Neuronal stem cell (in vitro differentiated cells): ENCODE results near the gene MBD2.
"Not testable (repeated sequence)": the region's sequence is repeated elsewhere in the genome, so short reads cannot be mapped to it uniquely, and the experiment has no call there.

ENCODE experiments used
- DNase-seq: peaks from one replicate; pipeline ENCODE4 v3.0.0-alpha.2; 2013; ENCODE audit warnings: low spot score
- H2AFZ ChIP-seq: one replicate; pipeline ENCODE4 v1.6.1; 2013; ENCODE audit warnings: mild to moderate bottlenecking, low read length, inconsistent platforms
- H2AK5ac ChIP-seq: 2 replicates; pipeline ENCODE4 v1.6.1; 2013; ENCODE audit warnings: low read depth, mild to moderate bottlenecking, inconsistent platforms, low read length, moderate library complexity, mixed read lengths
- H2BK120ac ChIP-seq: 2 replicates; pipeline ENCODE4 v1.6.1; 2013; ENCODE audit warnings: low read depth, mild to moderate bottlenecking, inconsistent platforms, low read length, moderate library complexity, mixed read lengths
- H2BK12ac ChIP-seq: one replicate; pipeline ENCODE4 v1.6.1; 2013; ENCODE audit warnings: low read length, inconsistent platforms
- H2BK15ac ChIP-seq: 2 replicates; pipeline ENCODE4 v1.6.1; 2013; ENCODE audit warnings: mild to moderate bottlenecking, low read length, inconsistent platforms, mixed read lengths
- H2BK5ac ChIP-seq: one replicate; pipeline ENCODE4 v1.6.1; 2013; ENCODE audit warnings: inconsistent platforms, mild to moderate bottlenecking, low read length, moderate library complexity
- H3K14ac ChIP-seq: one replicate; pipeline ENCODE4 v1.6.1; 2013; ENCODE audit warnings: low read length, inconsistent platforms
- H3K18ac ChIP-seq: 2 replicates; pipeline ENCODE4 v1.6.1; 2013; ENCODE audit warnings: low read length, inconsistent platforms
- H3K23ac ChIP-seq: 2 replicates; pipeline ENCODE4 v1.6.1; 2013; ENCODE audit warnings: low read depth, mild to moderate bottlenecking, mixed read lengths, low read length, inconsistent platforms; ENCODE audit not compliant: poor library complexity
- H3K27ac ChIP-seq: replicated peaks from 3 replicates; pipeline ENCODE4 v1.5.1; 2013; ENCODE audit warnings: low read length, inconsistent platforms
- H3K27me3 ChIP-seq, 3 experiments: 2 replicates each; pipeline ENCODE4 v1.6.1; 2013; ENCODE audit warnings: low read length in 3 of 3, mild to moderate bottlenecking in 2 of 3, inconsistent platforms in 1 of 3, low read depth in 1 of 3, mixed read lengths in 1 of 3, moderate library complexity in 1 of 3; ENCODE audit not compliant: control insufficient read depth in 3 of 3, insufficient read depth in 3 of 3
- H3K36me3 ChIP-seq, 2 donors: replicated peaks in 1 of 2; 2 replicates each; pipeline ENCODE4 v1.6.1; 2013; ENCODE audit warnings: low read length in 2 of 2; ENCODE audit not compliant: control insufficient read depth in 2 of 2, insufficient read depth in 2 of 2
- H3K4ac ChIP-seq: 2 replicates; pipeline ENCODE4 v1.6.1; 2013; ENCODE audit warnings: inconsistent platforms, mild to moderate bottlenecking, low read length, moderate library complexity
- H3K4me1 ChIP-seq, 2 donors: 1 replicate in 1 of 2; 2 replicates in 1 of 2; pipeline ENCODE4 v1.6.1; 2013; ENCODE audit warnings: low read length in 2 of 2, low read depth in 1 of 2; ENCODE audit not compliant: control insufficient read depth in 2 of 2, insufficient read depth in 1 of 2
- H3K4me2 ChIP-seq: one replicate; pipeline ENCODE4 v1.6.1; 2013; ENCODE audit warnings: mild to moderate bottlenecking, low read length, inconsistent platforms; ENCODE audit not compliant: insufficient read depth, poor library complexity, severe bottlenecking
- H3K4me3 ChIP-seq, 2 donors: 2 replicates each; pipeline ENCODE4 v1.5.1; 2013; ENCODE audit warnings: low read length in 2 of 2, mild to moderate bottlenecking in 2 of 2, inconsistent platforms in 1 of 2, moderate library complexity in 1 of 2
- H3K79me1 ChIP-seq: one replicate; pipeline ENCODE4 v1.6.1; 2013; ENCODE audit warnings: low read depth, mild to moderate bottlenecking, inconsistent platforms, low read length, moderate library complexity
- H3K9ac ChIP-seq: one replicate; pipeline ENCODE4 v1.6.1; 2013; ENCODE audit warnings: mild to moderate bottlenecking, low read depth, low read length, inconsistent platforms; ENCODE audit not compliant: poor library complexity
- H3K9me3 ChIP-seq, 2 donors: replicated peaks in 1 of 2; 2 replicates each; pipeline versions ENCODE3 to v1.6.1; 2013; ENCODE audit warnings: low read length in 2 of 2, mild to moderate bottlenecking in 2 of 2, inconsistent platforms in 1 of 2, low read depth in 1 of 2, mixed read lengths in 1 of 2, moderate library complexity in 1 of 2; ENCODE audit not compliant: control insufficient read depth in 2 of 2, insufficient read depth in 1 of 2
- H4K8ac ChIP-seq: one replicate; pipeline ENCODE4 v1.6.1; 2013; ENCODE audit warnings: low read depth, mild to moderate bottlenecking, inconsistent platforms, low read length, moderate library complexity
- H4K91ac ChIP-seq: one replicate; pipeline ENCODE4 v1.6.1; 2013; ENCODE audit warnings: low read length, low read depth, mild to moderate bottlenecking, inconsistent platforms; ENCODE audit not compliant: poor library complexity
- WGBS, 2 donors: extraction: QIAGEN DNeasy Blood & Tissue Kit; methylation state at CpG; one replicate each; pipeline ENCODE4 v1.1.7; 2013; ENCODE audit warnings: missing lambda C conversion rate in 2 of 2, mixed read lengths in 1 of 2; ENCODE audit not compliant: insufficient read length in 2 of 2, insufficient replicate concordance in 1 of 2; ENCODE audit errors: extremely low coverage in 2 of 2; 5-methylcytosine and 5-hydroxymethylcytosine counted together

MBD2 gene

DNA sequence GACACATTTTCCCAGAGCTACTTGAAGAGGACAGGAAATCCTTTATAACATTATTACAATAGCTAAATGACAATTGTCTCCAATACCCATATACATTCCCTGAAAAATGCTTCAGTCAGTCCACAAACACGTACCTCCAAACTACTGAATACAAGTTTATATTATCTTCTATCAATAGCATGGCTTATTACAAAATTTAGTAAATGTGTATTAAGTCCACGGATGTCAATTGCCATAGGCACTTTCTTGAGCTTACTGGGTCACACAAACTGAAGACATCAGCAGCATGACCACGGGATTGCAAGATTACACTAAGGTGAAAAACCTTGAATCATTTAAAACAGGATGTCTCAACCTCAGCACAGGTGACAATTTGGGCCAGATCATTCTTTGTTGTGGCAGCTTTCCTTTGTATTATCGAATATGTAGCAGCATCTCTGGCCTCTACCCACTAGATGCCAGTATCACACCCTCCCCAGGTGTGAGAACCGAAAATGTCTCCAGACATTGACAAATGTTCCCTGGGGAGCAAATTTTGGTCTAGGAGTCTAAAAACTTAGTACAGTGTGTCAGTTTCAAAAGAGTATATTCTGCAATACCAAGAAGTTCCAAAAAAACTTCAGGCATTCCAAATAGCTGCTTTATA lies 1.4 kb downstream of the MBD2 start:
- peak overlapping the region; percentile 75 for H3K4me2 ChIP-seq
- no peaks in the 10 kb centered on the region for H3K27me3 ChIP-seq
- H4K91ac ChIP-seq = no peak overlapping the region
- peaks cover 5 to 11% of the 10 kb centered on the region in 2 donors for H3K4me1 ChIP-seq
- no peak overlapping the region for H2BK5ac ChIP-seq
- no peak overlapping the region for H2AK5ac ChIP-seq
- no peak overlapping the region for H3K18ac ChIP-seq
- H2AFZ ChIP-seq = no peak overlapping the region
- no peak overlapping the region for H3K9ac ChIP-seq
- H3K27ac ChIP-seq = no peak overlapping the region
- H3K79me1 ChIP-seq = peaks cover 4% of the 10 kb centered on the region
- H2BK120ac ChIP-seq = no peak overlapping the region
- peaks cover 0 to 14% of the 10 kb centered on the region in 2 donors for H3K36me3 ChIP-seq
- H4K8ac ChIP-seq = no peak overlapping the region
- no peak overlapping the region for H3K4ac ChIP-seq
- peak overlapping the region; percentile 61 to 81 for H3K4me3 ChIP-seq
- no peak overlapping the region for H2BK12ac ChIP-seq
- no peak overlapping the region for H3K14ac ChIP-seq
- H3K9me3 ChIP-seq = no peaks in the 10 kb centered on the region
- WGBS, 2 donors = no CpG with 5 or more reads among the region's 5 CpGs
- H2BK15ac ChIP-seq = no peak overlapping the region
- no peak overlapping the region for H3K23ac ChIP-seq
- no peak for DNase-seq

DNA sequence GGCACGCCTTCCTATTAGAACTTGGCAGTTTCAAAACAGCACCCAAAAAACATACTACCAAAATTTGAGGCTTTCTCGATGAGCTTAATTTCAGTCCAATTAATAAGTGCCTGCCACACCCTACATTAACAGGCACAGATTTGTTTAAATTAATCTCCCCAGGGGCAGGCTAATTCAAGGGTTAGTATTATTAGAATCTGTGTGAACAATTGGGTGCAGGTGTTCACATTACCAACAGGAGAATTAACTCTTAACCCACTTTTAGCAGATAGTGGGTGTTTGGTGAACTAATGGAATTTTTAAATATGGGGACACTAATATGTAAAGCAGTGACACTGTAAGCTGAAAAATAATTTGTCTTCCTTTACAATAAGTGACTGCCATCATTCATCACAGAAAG lies 4.1 kb downstream of the MBD2 start:
- Histone ChIP-seq H3K4me1 (peaks cover 5 to 11% of the 10 kb centered on the region in 2 donors), H4K91ac (no peak overlapping the region), H4K8ac (no peak overlapping the region), H3K27ac (no peak overlapping the region), H3K14ac (no peak overlapping the region), H2AFZ (no peak overlapping the region), H2BK120ac (no peak overlapping the region), H3K27me3 (no peaks in the 10 kb centered on the region), H3K9ac (no peak overlapping the region), H3K9me3 (no peaks in the 10 kb centered on the region), H2BK15ac (no peak overlapping the region), H3K4me2 (no peak overlapping the region), H3K23ac (no peak overlapping the region), H2BK5ac (no peak overlapping the region), H3K4ac (no peak overlapping the region), H2AK5ac (no peak overlapping the region), H3K79me1 (peaks cover 4% of the 10 kb centered on the region), H3K4me3 (no peak overlapping the region), H3K36me3 (peaks cover 0 to 14% of the 10 kb centered on the region in 2 donors), H3K18ac (no peak overlapping the region), H2BK12ac (no peak overlapping the region)
- WGBS, 2 donors = no CpG with 5 or more reads among the region's 2 CpGs
- DNase-seq = no peak

DNA sequence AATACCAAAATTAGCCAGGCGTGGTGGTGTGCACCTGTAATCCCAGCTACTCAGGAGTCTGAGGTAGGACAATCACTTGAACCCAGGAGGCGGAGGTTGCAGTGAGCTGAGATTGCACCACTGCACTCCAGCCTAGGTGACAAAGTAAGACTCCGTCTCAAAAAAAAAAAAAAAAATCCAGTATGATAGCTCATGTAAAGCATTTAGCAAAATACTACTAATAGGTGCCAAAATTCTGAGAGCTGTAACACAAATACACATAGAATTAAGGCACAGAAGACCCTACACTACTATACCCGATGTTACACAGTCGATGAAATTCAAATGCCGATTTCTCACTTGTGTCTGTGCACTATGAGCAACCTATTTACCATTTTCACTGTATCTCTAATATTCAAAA lies 5.7 kb downstream of the MBD2 start:
- no CpG with 5 or more reads among the region's 6 CpGs for WGBS, 2 donors
- not testable (repeated sequence) for H3K9ac ChIP-seq, DNase-seq, H3K4me3 ChIP-seq, H2BK15ac ChIP-seq, H3K79me1 ChIP-seq, H3K4me2 ChIP-seq, H3K4ac ChIP-seq, H2BK5ac ChIP-seq, H3K18ac ChIP-seq, H2BK120ac ChIP-seq, H4K8ac ChIP-seq, H3K14ac ChIP-seq, H2BK12ac ChIP-seq, H3K27me3 ChIP-seq, H3K27ac ChIP-seq, H3K9me3 ChIP-seq, H2AK5ac ChIP-seq, H2AFZ ChIP-seq, H3K23ac ChIP-seq, H4K91ac ChIP-seq
- Histone ChIP-seq H3K4me1 (peaks cover 3 to 11% of the 10 kb centered on the region in 2 donors), H3K36me3 (peaks cover 0 to 14% of the 10 kb centered on the region in 2 donors)

DNA sequence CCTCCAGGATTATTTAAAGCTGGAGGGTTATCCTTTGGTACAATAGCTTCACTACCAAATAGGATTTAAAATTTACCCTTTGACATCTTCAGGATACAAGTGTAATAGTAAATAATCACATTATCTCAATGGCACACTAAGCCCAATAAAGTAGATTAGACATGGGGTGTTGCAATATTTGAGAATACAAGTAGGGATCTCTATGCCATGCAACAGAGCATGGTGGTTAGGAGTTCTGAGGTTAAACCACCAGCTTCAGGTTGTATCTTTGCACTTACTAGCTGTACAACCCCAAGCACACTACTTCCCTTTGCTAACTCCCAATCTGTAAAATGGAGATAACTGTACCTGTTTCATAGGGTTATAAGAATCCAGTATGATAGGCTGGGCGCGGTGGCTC lies 6.2 kb downstream of the MBD2 start:
- no peak overlapping the region for H2BK120ac ChIP-seq
- H2BK5ac ChIP-seq = no peak overlapping the region
- no peak overlapping the region for H2AK5ac ChIP-seq
- H2BK12ac ChIP-seq = no peak overlapping the region
- H3K79me1 ChIP-seq = peaks cover 4% of the 10 kb centered on the region
- H3K4me1 ChIP-seq = peaks cover 2 to 9% of the 10 kb centered on the region in 2 donors
- H3K9ac ChIP-seq = no peak overlapping the region
- H3K4ac ChIP-seq = no peak overlapping the region
- peaks cover 0 to 14% of the 10 kb centered on the region in 2 donors for H3K36me3 ChIP-seq
- H4K91ac ChIP-seq = no peak overlapping the region
- H3K23ac ChIP-seq = no peak overlapping the region
- no peak overlapping the region for H2AFZ ChIP-seq
- H3K27me3 ChIP-seq = no peaks in the 10 kb centered on the region
- no peak overlapping the region for H3K4me2 ChIP-seq
- no peaks in the 10 kb centered on the region for H3K9me3 ChIP-seq
- no peak overlapping the region for H4K8ac ChIP-seq
- H3K18ac ChIP-seq = no peak overlapping the region
- DNase-seq = no peak
- no peak overlapping the region for H3K27ac ChIP-seq
- no peak overlapping the region for H3K14ac ChIP-seq
- H3K4me3 ChIP-seq = no peak overlapping the region
- no CpG with 5 or more reads among the region's 2 CpGs for WGBS, 2 donors
- no peak overlapping the region for H2BK15ac ChIP-seq
